HepG2 (cell line): Measurements from ENCODE around the gene KCNB1. TPM values are rescaled to one million over a fixed set of nuclear protein-coding genes. Genes with fewer than 3 reads are reported as not detected.

ENCODE experiments used
- AGO1 ChIP-seq: fragments of 200-400 bp; formaldehyde crosslinking; IDR thresholded peaks from 2 replicates; pipeline ENCODE4 v1.6.1; 2017; ENCODE audit warnings: mild to moderate bottlenecking, low read depth, low read length, moderate library complexity; ENCODE audit not compliant: poor library complexity, severe bottlenecking
- CHD2 ChIP-seq: IDR thresholded peaks from 2 replicates; pipeline ENCODE4 v1.6.1; 2011; ENCODE audit warnings: low read depth, low read length, improper control_type of control experiment
- EHMT2 ChIP-seq: fragments of 200-600 bp; sonication (generic); IDR thresholded peaks from 2 replicates; pipeline ENCODE4 v1.7.0; 2017; ENCODE audit warnings: antibody characterized with exemption, low read depth, low read length, borderline replicate concordance
- FOXA3 ChIP-seq: IDR thresholded peaks from 2 replicates; pipeline ENCODE4 v1.6.1; 2016; ENCODE audit warnings: missing genetic modification reagents, missing compliant biosample characterization
- HNRNPH1 ChIP-seq: fragments of 200-400 bp; formaldehyde crosslinking; optimal IDR thresholded peaks from 2 replicates; pipeline ENCODE3; 2017; ENCODE audit warnings: mild to moderate bottlenecking, low read depth, low read length
- HNRNPLL ChIP-seq: fragments of 200-400 bp; formaldehyde crosslinking; IDR thresholded peaks from 2 replicates; pipeline ENCODE4 v1.6.1; 2017; ENCODE audit warnings: mild to moderate bottlenecking, low read depth, low read length; ENCODE audit not compliant: poor library complexity, severe bottlenecking
- MAFK ChIP-seq, 2 experiments: IDR thresholded peaks in 1 of 2; conservative IDR thresholded peaks in 1 of 2; 2 replicates each; pipeline ENCODE4 v1.6.1; 2011; ENCODE audit warnings: improper control_type of control experiment in 2 of 2, low read length in 2 of 2
- MTA1 ChIP-seq: sonication (generic); formaldehyde crosslinking; IDR thresholded peaks from 2 replicates; pipeline ENCODE4 v1.4.0; 2020; ENCODE audit warnings: missing genetic modification reagents, mild to moderate bottlenecking, borderline replicate concordance
- NKX3-1 ChIP-seq: sonication (generic); formaldehyde crosslinking; IDR thresholded peaks from 2 replicates; pipeline ENCODE4 v1.5.0; 2020; ENCODE audit warnings: missing genetic modification reagents
- RXRB ChIP-seq: IDR thresholded peaks from 2 replicates; pipeline ENCODE4 v1.6.1; 2016; ENCODE audit warnings: borderline replicate concordance, missing genetic modification reagents, missing compliant biosample characterization
- SRSF4 ChIP-seq: fragments of 200-400 bp; formaldehyde crosslinking; IDR thresholded peaks from one replicate; pipeline ENCODE4 v1.6.1; 2018; ENCODE audit warnings: mild to moderate bottlenecking, low read depth, low read length, moderate library complexity; ENCODE audit not compliant: poor library complexity, severe bottlenecking
- SRSF9 ChIP-seq: fragments of 200-400 bp; formaldehyde crosslinking; IDR thresholded peaks from 2 replicates; pipeline ENCODE4 v1.6.1; 2018; ENCODE audit warnings: borderline replicate concordance, mild to moderate bottlenecking, low read depth, low read length; ENCODE audit not compliant: insufficient read depth, poor library complexity, severe bottlenecking
- TCF7 ChIP-seq: sonication (generic); IDR thresholded peaks from 2 replicates; pipeline ENCODE4 v1.6.1; 2016; ENCODE audit warnings: antibody characterized with exemption, low read depth
- ZFP90 ChIP-seq: sonication (generic); formaldehyde crosslinking; IDR thresholded peaks from 2 replicates; pipeline ENCODE4 v1.8.0; 2022; ENCODE audit warnings: missing genetic modification reagents, mild to moderate bottlenecking, inconsistent platforms, borderline replicate concordance
- ZFYVE20 ChIP-seq: sonication (generic); formaldehyde crosslinking; IDR thresholded peaks from 2 replicates; pipeline ENCODE4 v1.8.0; 2023; ENCODE audit warnings: low read depth, mild to moderate bottlenecking, moderate library complexity, missing genetic modification reagents, borderline replicate concordance
- ZNF296 ChIP-seq: sonication (generic); formaldehyde crosslinking; conservative IDR thresholded peaks from 2 replicates; pipeline ENCODE4 v1.5.0; 2020; ENCODE audit warnings: mild to moderate bottlenecking, missing genetic modification reagents
- ZNF350 ChIP-seq: sonication (generic); formaldehyde crosslinking; IDR thresholded peaks from 2 replicates; pipeline ENCODE4 v1.4.0; 2020; ENCODE audit warnings: mild to moderate bottlenecking, low read depth, missing genetic modification reagents, borderline replicate concordance
- ZNF382 ChIP-seq: sonication (generic); formaldehyde crosslinking; IDR thresholded peaks from 2 replicates; pipeline ENCODE4 v1.5.0; 2020; ENCODE audit warnings: missing genetic modification reagents, mild to moderate bottlenecking, borderline replicate concordance
- ZNF431 ChIP-seq: sonication (generic); formaldehyde crosslinking; IDR thresholded peaks from 2 replicates; pipeline ENCODE4 v1.9.0; 2022; ENCODE audit warnings: missing genetic modification reagents, low read depth, mild to moderate bottlenecking, borderline replicate concordance
- ZNF644 ChIP-seq: IDR thresholded peaks from 2 replicates; pipeline ENCODE4 v1.6.1; 2016; ENCODE audit warnings: low read depth
- ZNF768 ChIP-seq: sonication (generic); formaldehyde crosslinking; IDR thresholded peaks from 2 replicates; pipeline ENCODE4 v1.4.0; 2020; ENCODE audit warnings: missing genetic modification reagents
- ZNF891 ChIP-seq: sonication (generic); formaldehyde crosslinking; IDR thresholded peaks from 2 replicates; pipeline ENCODE4 v1.5.0; 2020; ENCODE audit warnings: mild to moderate bottlenecking, missing genetic modification reagents
- polyA plus RNA-seq, 8 experiments: library from polyadenylated mRNA; depleted of rRNA in 3 of 8; stranded (reverse) in 7 of 8; unstranded in 1 of 8; fragments of >200 nt; fragmentation: Illumina TruSeq in 4 of 8; extraction: Trizol in 4 of 8; gene quantifications; 2 replicates each; pipeline versions ENCODE4 v1.2.1 to v1.2.3, GENCODE V29; 2011 to 2016; ENCODE audit warnings: low read depth in 4 of 8, missing spikeins in 1 of 8, mixed read lengths in 1 of 8; ENCODE audit not compliant: insufficient read depth in 1 of 8
- total RNA-seq, 5 experiments: library from RNA; depleted of rRNA; stranded (reverse); fragments of >200 nt; fragmentation: Illumina TruSeq; extraction: Trizol; gene quantifications; 2 replicates each; pipeline ENCODE4 v1.2.3, GENCODE V29; 2016; ENCODE audit warnings: low read depth in 1 of 5
- TF ChIP-seq, protein P1 (sequence below): IDR thresholded peaks from 2 replicates; pipeline ENCODE4 v1.6.1; 2016; ENCODE audit warnings: missing genetic modification reagents, missing compliant biosample characterization
- TF ChIP-seq, protein P2 (sequence below): sonication (generic); formaldehyde crosslinking; IDR thresholded peaks from 2 replicates; pipeline ENCODE4 v1.5.1; 2020; ENCODE audit warnings: mild to moderate bottlenecking, missing genetic modification reagents, moderate library complexity
- TF ChIP-seq, protein P3 (sequence below): sonication (generic); formaldehyde crosslinking; conservative IDR thresholded peaks from 2 replicates; pipeline ENCODE4 v1.4.0; 2020; ENCODE audit warnings: missing genetic modification reagents

Gene KCNB1
- total and polyA plus RNA-seq, 2 of the 13 experiments (the other 11 are each of a cell fraction or from before 2014, with no cell fraction given): 0.02 TPM; not detected in 1

DNA sequence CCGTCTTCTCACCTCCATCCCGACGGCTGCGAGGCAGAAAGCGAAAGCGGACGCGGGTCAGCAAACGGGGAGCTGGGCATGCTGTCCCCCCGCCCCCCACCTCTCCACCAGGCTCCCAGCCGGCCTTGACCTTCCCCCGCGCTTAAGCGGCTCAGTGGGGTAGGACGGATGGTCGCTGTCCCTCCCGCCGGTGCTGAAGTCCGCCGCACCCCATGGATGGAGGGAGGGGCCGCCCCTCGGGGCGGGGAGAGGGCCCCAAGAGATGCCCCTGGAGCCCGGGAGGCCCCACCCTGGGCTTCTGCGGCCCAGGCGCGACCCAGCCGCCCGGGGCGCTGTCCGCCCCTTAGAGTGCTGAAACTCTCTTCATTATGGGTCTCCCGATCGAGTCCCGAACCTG, at the start of gene KCNB1 (continued):
- TF ChIP-seq TCF7 (no peak), ZNF431 (CRISPR knock-in tag) (0 out of 2 replicates have a peak, but pooled peaks have one; percentile 67), ZFYVE20 (peak; percentile 75; the same call in 1 of the 2 replicates), NKX3-1 (CRISPR knock-in tag) (peak; percentile 93), ZNF296 (CRISPR knock-in tag) (peak; percentile 57; the same call in 1 of the 2 replicates), ZNF768 (CRISPR knock-in tag) (peak; percentile 80), CHD2 (no peak), RXRB (CRISPR knock-in tag) (peak; percentile 64), ZNF382 (no peak), HNRNPH1 (no peak), ZNF891 (CRISPR knock-in tag) (no peak; the same call in 1 of the 2 replicates), MAFK (conservative IDR thresholded peaks at IDR 0.05 in 1 of 2, IDR thresholded peaks at IDR 0.05 in 1 of 2; ENCODE audit: low read length in 2 of 2) (no peak), ZFP90 (CRISPR knock-in tag) (peak; percentile 79; the same call in 1 of the 2 replicates), EHMT2 (peak; percentile 97), SRSF4 (no peak), ZNF350 (CRISPR knock-in tag) (peak; percentile 26; the same call in 1 of the 2 replicates), ZNF644 (CRISPR knock-in tag) (peak; percentile 43; the same call in 1 of the 2 replicates), AGO1 (no peak), MTA1 (no peak), SRSF9 (no peak), FOXA3 (0 out of 2 replicates have a peak, but pooled peaks have one; percentile 14), HNRNPLL (peak; percentile 38)
- TF ChIP-seq, protein P1, sequence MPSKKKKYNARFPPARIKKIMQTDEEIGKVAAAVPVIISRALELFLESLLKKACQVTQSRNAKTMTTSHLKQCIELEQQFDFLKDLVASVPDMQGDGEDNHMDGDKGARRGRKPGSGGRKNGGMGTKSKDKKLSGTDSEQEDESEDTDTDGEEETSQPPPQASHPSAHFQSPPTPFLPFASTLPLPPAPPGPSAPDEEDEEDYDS: no peak
- TF ChIP-seq, protein P2, sequence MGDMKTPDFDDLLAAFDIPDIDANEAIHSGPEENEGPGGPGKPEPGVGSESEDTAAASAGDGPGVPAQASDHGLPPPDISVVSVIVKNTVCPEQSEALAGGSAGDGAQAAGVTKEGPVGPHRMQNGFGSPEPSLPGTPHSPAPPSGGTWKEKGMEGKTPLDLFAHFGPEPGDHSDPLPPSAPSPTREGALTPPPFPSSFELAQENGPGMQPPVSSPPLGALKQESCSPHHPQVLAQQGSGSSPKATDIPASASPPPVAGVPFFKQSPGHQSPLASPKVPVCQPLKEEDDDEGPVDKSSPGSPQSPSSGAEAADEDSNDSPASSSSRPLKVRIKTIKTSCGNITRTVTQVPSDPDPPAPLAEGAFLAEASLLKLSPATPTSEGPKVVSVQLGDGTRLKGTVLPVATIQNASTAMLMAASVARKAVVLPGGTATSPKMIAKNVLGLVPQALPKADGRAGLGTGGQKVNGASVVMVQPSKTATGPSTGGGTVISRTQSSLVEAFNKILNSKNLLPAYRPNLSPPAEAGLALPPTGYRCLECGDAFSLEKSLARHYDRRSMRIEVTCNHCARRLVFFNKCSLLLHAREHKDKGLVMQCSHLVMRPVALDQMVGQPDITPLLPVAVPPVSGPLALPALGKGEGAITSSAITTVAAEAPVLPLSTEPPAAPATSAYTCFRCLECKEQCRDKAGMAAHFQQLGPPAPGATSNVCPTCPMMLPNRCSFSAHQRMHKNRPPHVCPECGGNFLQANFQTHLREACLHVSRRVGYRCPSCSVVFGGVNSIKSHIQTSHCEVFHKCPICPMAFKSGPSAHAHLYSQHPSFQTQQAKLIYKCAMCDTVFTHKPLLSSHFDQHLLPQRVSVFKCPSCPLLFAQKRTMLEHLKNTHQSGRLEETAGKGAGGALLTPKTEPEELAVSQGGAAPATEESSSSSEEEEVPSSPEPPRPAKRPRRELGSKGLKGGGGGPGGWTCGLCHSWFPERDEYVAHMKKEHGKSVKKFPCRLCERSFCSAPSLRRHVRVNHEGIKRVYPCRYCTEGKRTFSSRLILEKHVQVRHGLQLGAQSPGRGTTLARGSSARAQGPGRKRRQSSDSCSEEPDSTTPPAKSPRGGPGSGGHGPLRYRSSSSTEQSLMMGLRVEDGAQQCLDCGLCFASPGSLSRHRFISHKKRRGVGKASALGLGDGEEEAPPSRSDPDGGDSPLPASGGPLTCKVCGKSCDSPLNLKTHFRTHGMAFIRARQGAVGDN (CRISPR knock-in tag): peak; percentile 64; the same call in 1 of the 2 replicates
- TF ChIP-seq, protein P3, sequence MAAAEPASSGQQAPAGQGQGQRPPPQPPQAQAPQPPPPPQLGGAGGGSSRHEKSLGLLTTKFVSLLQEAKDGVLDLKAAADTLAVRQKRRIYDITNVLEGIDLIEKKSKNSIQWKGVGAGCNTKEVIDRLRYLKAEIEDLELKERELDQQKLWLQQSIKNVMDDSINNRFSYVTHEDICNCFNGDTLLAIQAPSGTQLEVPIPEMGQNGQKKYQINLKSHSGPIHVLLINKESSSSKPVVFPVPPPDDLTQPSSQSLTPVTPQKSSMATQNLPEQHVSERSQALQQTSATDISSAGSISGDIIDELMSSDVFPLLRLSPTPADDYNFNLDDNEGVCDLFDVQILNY (CRISPR knock-in tag): no peak; the same call in 1 of the 2 replicates
